Psoas muscle (tissue), 8 donors: ENCODE data around the gene PPP6C. TPM values are rescaled to one million over a fixed set of nuclear protein-coding genes. Genes with fewer than 3 reads are reported as not detected.

Source experiments
- ATAC-seq, 4 donors: fragments of 200-7000 bp; cut with Tn5 transposase; one replicate each; pipeline ENCODE4 v1.9.1; 2020; ENCODE audit warnings: moderate library complexity in 3 of 4, mild to moderate bottlenecking in 2 of 4
- DNase-seq, 2 donors: peaks; one replicate each; pipeline ENCODE4 v3.0.0-alpha.2; 2020
- H3K27ac ChIP-seq: fragments of 200-600 bp; one replicate; pipeline ENCODE4 v1.8.0; 2022
- H3K27me3 ChIP-seq, 3 donors: fragments of 200-600 bp in 1 of 3; one replicate each; pipeline versions ENCODE4 v1.6.1 to v1.8.0; 2013 to 2022; ENCODE audit warnings: low read length in 2 of 3, mild to moderate bottlenecking in 2 of 3, moderate library complexity in 1 of 3; ENCODE audit not compliant: insufficient read depth in 3 of 3
- H3K36me3 ChIP-seq, 2 donors: fragments of 200-600 bp in 1 of 2; one replicate each; pipeline versions ENCODE4 v1.6.1 to v1.8.0; 2013 to 2022; ENCODE audit warnings: low read depth in 1 of 2, mild to moderate bottlenecking in 1 of 2, moderate library complexity in 1 of 2; ENCODE audit not compliant: insufficient read depth in 1 of 2
- H3K4me1 ChIP-seq: fragments of 200-600 bp; one replicate; pipeline ENCODE4 v1.8.0; 2022
- H3K4me3 ChIP-seq: fragments of 200-600 bp; one replicate; pipeline ENCODE4 v1.8.0; 2022; ENCODE audit warnings: mild to moderate bottlenecking
- H3K9me3 ChIP-seq: fragments of 200-600 bp; one replicate; pipeline ENCODE4 v1.8.0; 2022
- WGBS, 3 donors: extraction: QIAGEN DNeasy Blood & Tissue Kit; methylation state at CpG; one replicate each; pipeline versions ENCODE4 v1.1.6 to v1.1.7; 2013; 5-methylcytosine and 5-hydroxymethylcytosine counted together
- intact Hi-C, 2 donors: fragments of 100-400 bp; cut with DNase I; formaldehyde crosslinking; loops; one replicate each; pipeline versions ENCODE4 v1.11.0 to v1.14.2; 2022
- polyA plus RNA-seq, 3 donors: library from polyadenylated mRNA; stranded (reverse); fragments of 200-250 nt; gene quantifications; one replicate each; pipeline ENCODE4 v1.2.3, GENCODE V29; 2013
- total RNA-seq, 4 donors: library from RNA; stranded (reverse); fragmentation: NEBNext Ultra II Directional in 2 of 4; extraction: Animal tissue kit (Norgen Biotek cat#: 25700) in 2 of 4; gene quantifications; one replicate each; pipeline versions ENCODE4 v1.2.1 to v1.2.4, GENCODE V29; 2021 to 2023
- TF ChIP-seq, protein P1 (sequence below): fragments of 200-600 bp; IDR thresholded peaks from one replicate; pipeline ENCODE4 v1.8.0; 2022; ENCODE audit warnings: antibody characterized with exemption
- donor health status: healthy with polysubstance abuse.
- donor health status: DM: no; HTN: no; CAD: no; lungs with moderate emphysema.
- donor health status: Bipolar disorder and iron deficiency.
- donor health status: healthy.
- donor health status: DM: yes; HTN: yes; CAD: no.
- donor health status: DM: no; HTN: no; CAD: no.
- donor health status: DM: no; HTN: no; CAD: no.
- donor health status: DM: yes; HTN: yes; CAD: no.

The PPP6C gene
- total and polyA plus RNA-seq, 7 donors, result 29.9 to 91.6 (median 56.6) TPM

- H3K27me3 ChIP-seq, result no peaks in the 10 kb centered on the region
- WGBS, 3 donors, result 98 to 100% (median 100%) methylated on average over 3 of the region's 3 CpGs
- DNase-seq (no peak), ATAC-seq (no peak)
- intact Hi-C loops, result no loop called here
- H3K27ac ChIP-seq, result no peak overlapping the region
- TF ChIP-seq, protein P1, sequence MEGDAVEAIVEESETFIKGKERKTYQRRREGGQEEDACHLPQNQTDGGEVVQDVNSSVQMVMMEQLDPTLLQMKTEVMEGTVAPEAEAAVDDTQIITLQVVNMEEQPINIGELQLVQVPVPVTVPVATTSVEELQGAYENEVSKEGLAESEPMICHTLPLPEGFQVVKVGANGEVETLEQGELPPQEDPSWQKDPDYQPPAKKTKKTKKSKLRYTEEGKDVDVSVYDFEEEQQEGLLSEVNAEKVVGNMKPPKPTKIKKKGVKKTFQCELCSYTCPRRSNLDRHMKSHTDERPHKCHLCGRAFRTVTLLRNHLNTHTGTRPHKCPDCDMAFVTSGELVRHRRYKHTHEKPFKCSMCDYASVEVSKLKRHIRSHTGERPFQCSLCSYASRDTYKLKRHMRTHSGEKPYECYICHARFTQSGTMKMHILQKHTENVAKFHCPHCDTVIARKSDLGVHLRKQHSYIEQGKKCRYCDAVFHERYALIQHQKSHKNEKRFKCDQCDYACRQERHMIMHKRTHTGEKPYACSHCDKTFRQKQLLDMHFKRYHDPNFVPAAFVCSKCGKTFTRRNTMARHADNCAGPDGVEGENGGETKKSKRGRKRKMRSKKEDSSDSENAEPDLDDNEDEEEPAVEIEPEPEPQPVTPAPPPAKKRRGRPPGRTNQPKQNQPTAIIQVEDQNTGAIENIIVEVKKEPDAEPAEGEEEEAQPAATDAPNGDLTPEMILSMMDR, result no peak
- no peak overlapping the region for H3K4me3 ChIP-seq
- H3K9me3 ChIP-seq, result no peaks in the 10 kb centered on the region
- H3K4me1 ChIP-seq, result no peaks in the 10 kb centered on the region
- H3K36me3 ChIP-seq, result peaks cover 5 to 69% of the 10 kb centered on the region in 2 donors
These were observed 29.0 kb upstream of the PPP6C start for GRCh38 chr9:125218621-125219020.

DNA sequence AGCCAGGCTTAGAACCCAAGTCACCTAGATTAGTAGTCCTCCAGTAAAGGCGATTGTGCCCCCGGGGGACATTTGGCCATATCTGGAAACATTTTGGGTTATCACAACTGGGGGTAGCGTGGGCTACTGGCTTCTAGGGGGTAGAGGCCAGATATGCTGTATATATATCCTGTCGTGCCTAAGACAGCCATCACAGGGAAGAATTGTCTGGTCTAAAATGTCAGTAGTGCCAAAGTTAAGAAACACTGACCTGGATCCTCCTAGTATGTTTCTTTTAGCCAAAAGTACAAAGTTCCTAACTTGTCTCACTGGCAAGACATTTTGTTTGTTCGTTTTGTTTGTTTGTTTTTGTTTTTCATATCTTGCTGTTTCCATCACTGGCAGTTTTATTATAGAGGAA is 24.6 kb upstream of the PPP6C start:
- DNase-seq (no peak), ATAC-seq (no peak)
- Histone ChIP-seq H3K9me3 (no peaks in the 10 kb centered on the region), H3K4me1 (no peaks in the 10 kb centered on the region), H3K27ac (no peak overlapping the region), H3K4me3 (no peak overlapping the region), H3K36me3 (peaks cover 8 to 63% of the 10 kb centered on the region in 2 donors), H3K27me3 (no peaks in the 10 kb centered on the region)
- 88 to 89% (median 88%) methylated on average over 5 of the region's 5 CpGs for WGBS, 3 donors
- TF ChIP-seq, protein P1, result no peak
- intact Hi-C loops, result no loop called here

DNA sequence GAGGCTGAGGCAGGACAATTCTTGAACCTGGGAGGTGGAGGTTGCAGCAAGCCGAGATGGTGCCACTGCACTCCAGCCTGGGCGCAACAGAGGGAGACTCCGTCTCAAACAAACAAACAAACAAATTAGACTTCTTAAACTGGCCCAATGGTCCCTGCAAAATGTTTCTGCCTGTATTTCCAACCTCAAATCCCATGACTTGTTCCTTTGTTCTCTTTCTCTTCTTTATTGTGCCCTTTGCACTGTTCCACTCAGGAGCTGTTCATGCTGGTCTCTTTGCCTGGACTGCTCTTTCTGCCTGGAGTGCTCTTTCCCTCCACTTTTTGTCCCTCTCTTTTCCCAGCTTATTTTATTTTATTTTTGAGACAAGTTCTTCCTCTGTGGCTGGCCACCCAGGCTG is 14.9 kb upstream of the PPP6C start:
- intact Hi-C loops, result loop anchor here in 1 of 2 donors (5.0 kb wide), 1 partner anchor 38 kb away; the partner anchor contains the start of gene HSPA5
- no peaks in the 10 kb centered on the region for H3K9me3 ChIP-seq
- no peaks in the 10 kb centered on the region for H3K27me3 ChIP-seq
- ATAC-seq (no peak), DNase-seq (no peak)
- peaks cover 7% of the 10 kb centered on the region for H3K4me1 ChIP-seq
- H3K4me3 ChIP-seq, result no peak overlapping the region
- no peak overlapping the region for H3K27ac ChIP-seq
- peaks cover 7 to 67% of the 10 kb centered on the region in 2 donors for H3K36me3 ChIP-seq
- TF ChIP-seq, protein P1, result no peak
- WGBS, 3 donors, result 84 to 97% (median 97%) methylated on average over 3 of the region's 3 CpGs

DNA sequence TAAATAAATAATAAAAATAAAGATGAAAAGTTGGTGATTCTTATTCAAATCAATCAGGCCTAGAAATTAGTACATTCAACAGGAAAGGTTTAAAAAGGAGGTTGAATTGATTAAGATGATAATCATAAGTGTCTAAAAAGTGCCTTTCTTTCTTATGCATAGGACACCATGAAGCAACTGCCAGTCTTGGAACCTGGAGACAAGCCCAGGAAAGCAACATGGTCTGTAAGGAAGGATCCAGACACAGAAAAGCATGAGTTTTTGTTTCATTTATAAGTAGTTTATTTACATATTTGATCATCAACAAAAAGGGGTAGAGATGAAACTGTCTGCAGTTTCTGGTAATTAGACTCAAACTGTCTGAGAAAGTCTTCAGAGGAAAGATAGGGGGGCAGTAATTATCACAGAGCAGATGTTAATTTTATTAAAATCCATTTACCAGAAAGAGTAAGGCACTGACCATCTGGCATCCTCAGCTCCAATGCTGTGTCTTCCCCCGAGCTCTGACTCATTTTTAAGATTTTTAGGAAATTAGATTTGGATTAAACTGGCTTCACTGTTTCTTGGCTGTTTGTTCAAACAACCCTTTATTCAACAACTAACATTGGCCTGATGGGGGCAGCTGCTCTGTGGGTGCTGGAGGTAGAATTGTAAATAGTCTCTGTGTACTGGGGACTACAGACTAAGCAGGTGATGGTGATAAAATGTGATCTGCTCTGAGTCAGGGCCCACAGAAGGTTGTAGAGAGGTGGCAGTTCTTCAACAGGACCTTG is 13.4 kb upstream of the PPP6C start:
- Histone ChIP-seq H3K4me3 (no peak overlapping the region), H3K36me3 (peaks cover 6 to 52% of the 10 kb centered on the region in 2 donors), H3K9me3 (no peaks in the 10 kb centered on the region), H3K27me3 (no peaks in the 10 kb centered on the region), H3K4me1 (peaks cover 7% of the 10 kb centered on the region), H3K27ac (no peak overlapping the region)
- intact Hi-C loops, result loop anchor here in 1 of 2 donors (5.0 kb wide), 1 partner anchor 39 kb away; the partner anchor contains the start of gene HSPA5
- TF ChIP-seq, protein P1, result no peak
- no peak for ATAC-seq
- WGBS, 3 donors, result 71 to 85% (median 73%) methylated on average over 1 of the region's 1 CpG
- DNase-seq, result no peak
